D721Med (cell line): ENCODE measurements around the gene FCRL1.

Source experiments
- DNase-seq: peaks from one replicate; pipeline ENCODE4 v3.0.0; 2011; ENCODE audit warnings: low spot score; ENCODE audit not compliant: insufficient read length
- FAIRE-seq: peaks from 2 replicates; lab custom pipeline; 2011; peaks lifted over from hg19 to GRCh38; lab: Jason Lieb, UNC
- CTCF ChIP-seq: IDR thresholded peaks from 2 replicates; pipeline ENCODE4 v1.5.1; 2012; ENCODE audit warnings: mild to moderate bottlenecking, control low read depth; ENCODE audit not compliant: insufficient read depth; ENCODE audit errors: missing control alignments

FCRL1 gene

GRCh38 chr1:157803851-157804250, 16.1 kb downstream of the FCRL1 start:
- no peak for DNase-seq
- TF ChIP-seq CTCF: no peak
- FAIRE-seq: no peak

- no peak for FAIRE-seq
- no peak for TF ChIP-seq CTCF
These were observed 19.9 kb downstream of the FCRL1 start for GRCh38 chr1:157799996-157800395.

GRCh38 chr1:157798211-157798610, 21.7 kb downstream of the FCRL1 start:
- no peak for FAIRE-seq

More at GRCh38 chr1:157799996-157800395, 19.9 kb downstream of the FCRL1 start:
- DNase-seq: no peak

GRCh38 chr1:157785248-157785647, 34.7 kb downstream of the FCRL1 start:
- DNase-seq: no peak

More at GRCh38 chr1:157798211-157798610, 21.7 kb downstream of the FCRL1 start:
- TF ChIP-seq CTCF: no peak
- DNase-seq: no peak

GRCh38 chr1:157784801-157785200, 35.1 kb downstream of the FCRL1 start:
- no peak for FAIRE-seq
- no peak for TF ChIP-seq CTCF
- no peak for DNase-seq

More at GRCh38 chr1:157785248-157785647, 34.7 kb downstream of the FCRL1 start:
- TF ChIP-seq CTCF: no peak
- no peak for FAIRE-seq

- DNase-seq: no peak
- no peak for TF ChIP-seq CTCF
- no peak for FAIRE-seq
These were observed 37.0 kb downstream of the FCRL1 start for GRCh38 chr1:157782931-157783330.

GRCh38 chr1:157781048-157781447, 38.9 kb downstream of the FCRL1 start:
- TF ChIP-seq CTCF: no peak
- FAIRE-seq (no peak), DNase-seq (no peak)
